B cell (primary cell): Measurements from ENCODE around the gene LSP1. TPM values are rescaled to one million over a fixed set of nuclear protein-coding genes. Genes with fewer than 3 reads are reported as not detected.

Experiments used
- ATAC-seq: fragments of 200-7000 bp; cut with Tn5 transposase; one replicate; pipeline ENCODE4 v1.10.0; 2021; ENCODE audit warnings: low read depth, mild to moderate bottlenecking, moderate number of reproducible peaks, moderate library complexity
- CTCF ChIA-PET: fragments of 350-600 bp; sonication (Branson Sonifier 250); formaldehyde crosslinking; loops from one replicate; lab custom pipeline; 2021; ENCODE audit warnings: antibody characterized with exemption, inconsistent platforms; lab: Charles Lee
- POLR2A ChIA-PET: fragments of 350-600 bp; sonication (Branson Sonifier 250); formaldehyde crosslinking; loops from one replicate; lab custom pipeline; 2021; ENCODE audit warnings: antibody characterized with exemption; lab: Charles Lee
- DNase-seq: peaks from one replicate; pipeline ENCODE4 v3.0.0; 2013
- H2AFZ ChIP-seq: 2 replicates; pipeline ENCODE4 v1.6.1; 2012; ENCODE audit warnings: mild to moderate bottlenecking, low read depth, low read length; ENCODE audit not compliant: insufficient read depth, poor library complexity, severe bottlenecking
- H3K27ac ChIP-seq, 2 donors: 1 replicate in 1 of 2; 2 replicates in 1 of 2; pipeline ENCODE4 v1.5.1; 2012 to 2013; ENCODE audit warnings: low read length in 2 of 2, mild to moderate bottlenecking in 2 of 2, moderate library complexity in 1 of 2
- H3K27me3 ChIP-seq, 4 experiments: fragments of 200-600 bp in 1 of 4; sonication (generic) in 1 of 4; replicated peaks in 1 of 4; 1 replicate in 2 of 4; 2 replicates in 2 of 4; pipeline versions ENCODE4 v1.6.1 to v1.7.0; 2013 to 2016; ENCODE audit warnings: low read length in 3 of 4, mild to moderate bottlenecking in 2 of 4, mixed read lengths in 1 of 4, moderate library complexity in 1 of 4; ENCODE audit not compliant: insufficient read depth in 4 of 4, control insufficient read depth in 3 of 4; ENCODE audit errors: control extremely low read depth in 1 of 4
- H3K36me3 ChIP-seq, 2 experiments: replicated peaks in 1 of 2; 1 replicate in 1 of 2; 2 replicates in 1 of 2; pipeline versions ENCODE4 v1.6.1 to v1.7.1; 2013; ENCODE audit warnings: low read length in 1 of 2; ENCODE audit not compliant: insufficient read depth in 2 of 2, control insufficient read depth in 1 of 2; ENCODE audit errors: control extremely low read depth in 1 of 2, extremely low read depth in 1 of 2
- H3K4me1 ChIP-seq, 2 donors: fragments of 200-600 bp in 1 of 2; sonication (generic) in 1 of 2; 1 replicate in 1 of 2; 2 replicates in 1 of 2; pipeline versions ENCODE4 v1.5.1 to v1.6.1; 2013 to 2017; ENCODE audit warnings: low read length in 2 of 2; ENCODE audit not compliant: control insufficient read depth in 2 of 2, insufficient read depth in 2 of 2
- H3K4me2 ChIP-seq: replicated peaks from 2 replicates; pipeline ENCODE3; 2012; ENCODE audit warnings: mild to moderate bottlenecking, low read depth, low read length; ENCODE audit not compliant: poor library complexity, severe bottlenecking
- H3K4me3 ChIP-seq, 5 experiments: fragments of 200-600 bp in 1 of 5; sonication (generic) in 1 of 5; 1 replicate in 3 of 5; 2 replicates in 2 of 5; pipeline versions ENCODE4 v1.5.1 to v1.7.0; 2011 to 2016; ENCODE audit warnings: low read length in 4 of 5, mild to moderate bottlenecking in 4 of 5, low read depth in 2 of 5, control low read depth in 1 of 5, moderate library complexity in 1 of 5; ENCODE audit not compliant: insufficient read depth in 1 of 5; ENCODE audit errors: control extremely low read depth in 1 of 5, extremely low read depth in 1 of 5
- H3K79me2 ChIP-seq: fragments of 200-600 bp; sonication (generic); one replicate; pipeline ENCODE4 v1.6.0; 2016; ENCODE audit warnings: low read length; ENCODE audit not compliant: control insufficient read depth, insufficient read depth
- H3K9ac ChIP-seq: fragments of 200-600 bp; sonication (generic); 2 replicates; pipeline ENCODE4 v1.6.1; 2017; ENCODE audit warnings: mild to moderate bottlenecking, low read length, moderate library complexity
- H3K9me3 ChIP-seq, 3 donors: one replicate each; pipeline versions ENCODE4 v1.6.1 to v1.7.1; 2013; ENCODE audit warnings: low read length in 2 of 3; ENCODE audit not compliant: control insufficient read depth in 2 of 3, insufficient read depth in 1 of 3; ENCODE audit errors: control extremely low read depth in 1 of 3
- H4K20me1 ChIP-seq: 2 replicates; pipeline ENCODE4 v1.6.0; 2012; ENCODE audit warnings: mild to moderate bottlenecking, low read length; ENCODE audit not compliant: insufficient read depth, control insufficient read depth, poor library complexity, severe bottlenecking
- H3K27ac Mint-ChIP-seq: one replicate; pipeline ENCODE4 v1.8.0; 2021; ENCODE audit warnings: mixed read lengths
- H3K27me3 Mint-ChIP-seq: one replicate; pipeline ENCODE4 v1.8.0; 2021; ENCODE audit warnings: mixed read lengths
- H3K4me1 Mint-ChIP-seq: one replicate; pipeline ENCODE4 v1.8.0; 2021; ENCODE audit warnings: mixed read lengths
- H3K4me3 Mint-ChIP-seq: one replicate; pipeline ENCODE4 v1.8.0; 2021; ENCODE audit warnings: mixed read lengths
- H3K9me3 Mint-ChIP-seq: one replicate; pipeline ENCODE4 v1.8.0; 2022; ENCODE audit warnings: mixed read lengths; ENCODE audit not compliant: insufficient read depth
- CTCF ChIP-seq: fragments of 200-600 bp; IDR thresholded peaks from one replicate; pipeline ENCODE4 v1.8.0; 2022; ENCODE audit warnings: antibody characterized with exemption, mild to moderate bottlenecking
- EZH2 ChIP-seq: IDR thresholded peaks from 2 replicates; pipeline ENCODE4 v1.6.1; 2012; ENCODE audit warnings: borderline replicate concordance, low read depth, mild to moderate bottlenecking, moderate library complexity, low read length; ENCODE audit not compliant: insufficient read depth, poor library complexity, severe bottlenecking
- WGBS: methylation state at CpG from one replicate; pipeline ENCODE4 v1.1.5; 2013; ENCODE audit warnings: missing lambda C conversion rate; ENCODE audit not compliant: insufficient coverage; 5-methylcytosine and 5-hydroxymethylcytosine counted together
- intact Hi-C: fragments of 100-400 bp; cut with micrococcal nuclease; formaldehyde crosslinking; loops from one replicate; pipeline ENCODE4 v1.10.0; 2022
- polyA plus RNA-seq: library from polyadenylated mRNA; depleted of rRNA; stranded (reverse); fragments of >200 nt; gene quantifications from 2 replicates; pipeline ENCODE4 v1.2.3, GENCODE V29; 2012
- total RNA-seq, 2 donors: library from RNA; stranded (reverse); fragments of 120-200 nt in 1 of 2; gene quantifications; 1 replicate in 1 of 2; 2 replicates in 1 of 2; pipeline versions ENCODE4 v1.2.3 to v1.2.4, GENCODE V29; 2013 to 2022

LSP1 gene
- total and polyA plus RNA-seq, 2 donors (not counting 1 experiment from before 2014, with no cell fraction given): 249 to 446 TPM

DNA sequence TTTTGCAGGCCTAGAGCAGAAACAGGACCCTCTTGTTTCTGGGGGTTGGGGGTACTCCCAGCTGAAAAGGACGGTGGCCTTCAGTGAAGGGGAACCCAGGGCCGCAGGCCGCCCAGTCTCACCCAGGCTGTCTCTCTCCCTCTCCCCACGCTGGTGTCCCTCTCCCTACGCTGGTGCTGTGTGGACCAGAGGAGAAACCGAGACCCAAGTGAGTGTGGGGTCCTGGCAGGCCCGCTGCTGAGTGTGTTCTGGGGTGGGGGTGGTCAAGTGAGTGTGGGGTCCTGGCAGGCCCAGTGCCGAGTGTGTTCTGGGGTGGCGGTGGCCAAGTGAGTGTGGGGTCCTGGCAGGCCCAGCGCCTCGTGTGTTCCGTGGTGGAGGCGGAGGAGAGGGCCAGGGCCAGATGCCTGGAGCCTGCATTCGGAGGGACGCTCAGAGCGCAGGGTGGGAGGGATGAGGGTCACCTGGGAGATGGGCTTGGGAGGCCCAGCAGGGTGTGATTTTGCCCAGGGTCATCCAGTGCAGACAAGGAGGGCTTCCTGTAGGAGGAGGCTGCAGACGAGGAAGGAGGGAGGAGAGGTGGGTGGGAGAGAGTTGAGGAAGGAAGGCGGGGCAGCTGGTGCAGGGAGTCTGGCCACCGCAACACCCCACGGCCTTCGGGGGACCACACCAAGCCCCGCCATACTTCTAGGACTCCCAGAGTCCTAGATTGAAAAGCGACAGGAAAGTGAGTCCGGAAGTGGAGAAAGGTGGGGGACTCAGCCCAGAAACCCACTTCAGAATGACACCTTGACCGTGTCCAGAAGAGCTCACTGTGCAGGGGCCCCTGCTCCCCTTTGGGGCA is 77.0 kb downstream of the LSP1 start:
- DNase-seq: no peak
- Histone ChIP-seq H3K9ac (no peak overlapping the region), H3K9me3 (no peaks in the 10 kb centered on the region), H3K36me3 (no peaks in the 10 kb centered on the region), H3K79me2 (no peaks in the 10 kb centered on the region), H3K4me1 (no peaks in the 10 kb centered on the region), H4K20me1 (no peaks in the 10 kb centered on the region), H3K27ac (no peak overlapping the region), H2AFZ (no peak overlapping the region), H3K4me3 (no peak overlapping the region), H3K27me3 (peaks cover 0 to 21% (median 2%) of the 10 kb centered on the region in 4 experiments), H3K4me2 (no peak overlapping the region)
- 87% methylated on average over 18 of the region's 25 CpGs for WGBS
- POLR2A ChIA-PET: no interaction called here
- no peaks in the 10 kb centered on the region for H3K9me3 Mint-ChIP-seq
- no peak overlapping the region for H3K4me3 Mint-ChIP-seq
- no peak for ATAC-seq
- H3K27me3 Mint-ChIP-seq: peaks cover 31% of the 10 kb centered on the region
- CTCF ChIA-PET: no interaction called here
- H3K27ac Mint-ChIP-seq: no peak overlapping the region
- H3K4me1 Mint-ChIP-seq: no peaks in the 10 kb centered on the region
- intact Hi-C loops: no loop called here
- TF ChIP-seq CTCF: no peak

GRCh38 chr11:1930462-1930830 is 77.6 kb downstream of the LSP1 start:
- no peak overlapping the region for H3K27ac Mint-ChIP-seq
- Histone ChIP-seq H3K4me2 (no peak overlapping the region), H3K36me3 (no peaks in the 10 kb centered on the region), H4K20me1 (no peaks in the 10 kb centered on the region), H3K27me3 (peaks cover 0 to 21% (median 2%) of the 10 kb centered on the region in 4 experiments), H2AFZ (no peak overlapping the region), H3K9ac (no peak overlapping the region), H3K79me2 (no peaks in the 10 kb centered on the region), H3K27ac (no peak overlapping the region), H3K4me1 (no peaks in the 10 kb centered on the region), H3K9me3 (no peaks in the 10 kb centered on the region), H3K4me3 (no peak overlapping the region)
- POLR2A ChIA-PET: no interaction called here
- no peak overlapping the region for H3K4me3 Mint-ChIP-seq
- peaks cover 31% of the 10 kb centered on the region for H3K27me3 Mint-ChIP-seq
- H3K4me1 Mint-ChIP-seq: no peaks in the 10 kb centered on the region
- ATAC-seq (no peak), DNase-seq (no peak)
- TF ChIP-seq EZH2: no peak
- TF ChIP-seq CTCF: no peak
- intact Hi-C loops: no loop called here
- no peaks in the 10 kb centered on the region for H3K9me3 Mint-ChIP-seq
- 68% methylated on average over 5 of the region's 9 CpGs for WGBS
- CTCF ChIA-PET: no interaction called here
